K562 (cell line): ENCODE measurements around the gene KRI1. TPM values are rescaled to one million over a fixed set of nuclear protein-coding genes. Genes with fewer than 3 reads are reported as not detected.

Source experiments
- BDP1 ChIP-seq: IDR thresholded peaks from 3 replicates; pipeline ENCODE4 v1.6.1; 2011; ENCODE audit not compliant: insufficient read length, insufficient read depth
- CC2D1A ChIP-seq: fragments of 450-650 bp; IDR thresholded peaks from 2 replicates; pipeline ENCODE4 v1.6.1; 2017; ENCODE audit warnings: mild to moderate bottlenecking
- CCAR2 ChIP-seq: fragments of 200-400 bp; formaldehyde crosslinking; IDR thresholded peaks from 2 replicates; pipeline ENCODE4 v1.6.1; 2017; ENCODE audit warnings: mild to moderate bottlenecking, low read depth, low read length
- CHD2 ChIP-seq: IDR thresholded peaks from 2 replicates; pipeline ENCODE4 v1.6.1; 2011; ENCODE audit warnings: low read depth, low read length
- ELF4 ChIP-seq: fragments of 450-650 bp; formaldehyde crosslinking; IDR thresholded peaks from 2 replicates; pipeline ENCODE4 v1.4.0; 2022; ENCODE audit warnings: missing genetic modification characterization
- ESRRA ChIP-seq: fragments of 450-650 bp; IDR thresholded peaks from 2 replicates; pipeline ENCODE4 v1.6.1; 2014; ENCODE audit warnings: low read depth, mild to moderate bottlenecking, moderate library complexity, borderline replicate concordance
- ESRRB ChIP-seq: fragments of 250-450 bp; sonication (Bioruptor Pico); IDR thresholded peaks from 2 replicates; pipeline ENCODE4 v1.5.0; 2020; ENCODE audit warnings: mild to moderate bottlenecking, moderate library complexity, borderline replicate concordance
- GTF2F1 ChIP-seq: IDR thresholded peaks from 2 replicates; pipeline ENCODE4 v1.6.1; 2011; ENCODE audit warnings: low read depth, low read length, improper control_type of control experiment
- ILF3 ChIP-seq: fragments of 450-650 bp; IDR thresholded peaks from 2 replicates; pipeline ENCODE4 v1.6.1; 2018; ENCODE audit warnings: antibody characterized with exemption, mild to moderate bottlenecking, moderate library complexity, borderline replicate concordance
- MCM7 ChIP-seq, 2 experiments: fragments of 450-650 bp; IDR thresholded peaks; 2 replicates each; pipeline ENCODE4 v1.6.1; 2016 to 2018
- RNF2 ChIP-seq: sonication (generic); IDR thresholded peaks from 2 replicates; pipeline ENCODE4 v1.6.1; 2016
- TCF7 ChIP-seq: sonication (generic); IDR thresholded peaks from 2 replicates; pipeline ENCODE4 v1.6.1; 2016; ENCODE audit warnings: antibody characterized with exemption, borderline replicate concordance
- TEAD4 ChIP-seq, 2 experiments: sonication (generic) in 1 of 2; formaldehyde crosslinking in 1 of 2; IDR thresholded peaks; 2 replicates each; pipeline versions ENCODE4 v1.6.1 to v1.8.0; 2012 to 2022; ENCODE audit warnings: borderline replicate concordance in 1 of 2, inconsistent platforms in 1 of 2, low read length in 1 of 2, mild to moderate bottlenecking in 1 of 2, missing genetic modification reagents in 1 of 2
- THRAP3 ChIP-seq: fragments of 450-650 bp; IDR thresholded peaks from 2 replicates; pipeline ENCODE4 v1.6.1; 2016; ENCODE audit warnings: mild to moderate bottlenecking, inconsistent platforms, borderline replicate concordance
- XRCC4 ChIP-seq: IDR thresholded peaks from one replicate; pipeline ENCODE4 v1.6.1; 2011; ENCODE audit not compliant: insufficient read depth, insufficient read length; ENCODE audit errors: extremely low read depth
- ZFP1 ChIP-seq: fragments of 450-650 bp; formaldehyde crosslinking; IDR thresholded peaks from 2 replicates; pipeline ENCODE4 v1.4.0; 2020; ENCODE audit warnings: mild to moderate bottlenecking, mixed read lengths
- ZNF134 ChIP-seq: fragments of 250-450 bp; sonication (Bioruptor Pico); conservative IDR thresholded peaks from 2 replicates; pipeline ENCODE4 v1.4.0; 2020
- ZNF324 ChIP-seq: fragments of 250-450 bp; sonication (Bioruptor Pico); IDR thresholded peaks from 2 replicates; pipeline ENCODE4 v1.4.0; 2020; ENCODE audit warnings: mild to moderate bottlenecking
- polyA plus RNA-seq, 8 experiments: library from polyadenylated mRNA; depleted of rRNA in 4 of 8; stranded (reverse) in 5 of 8; unstranded in 3 of 8; fragments of >200 nt; fragmentation: Nextera tagmentation in 2 of 8; fragmentation: Illumina TruSeq in 1 of 8; extraction: Ambion mirVana in 2 of 8; extraction: Trizol in 1 of 8; gene quantifications; 2 replicates each; pipeline versions ENCODE4 v1.2.1 to v1.2.3, GENCODE V29; 2011 to 2014; ENCODE audit warnings: inconsistent platforms in 1 of 8, missing spikeins in 1 of 8
- total RNA-seq, 7 experiments: library from RNA; depleted of rRNA in 6 of 7; stranded (reverse); fragments of >200 nt in 6 of 7; fragmentation: Illumina TruSeq in 2 of 7; extraction: Trizol in 2 of 7; gene quantifications; 2 replicates each; pipeline versions ENCODE4 v1.2.1 to v1.2.3, GENCODE V29; 2011 to 2021; ENCODE audit warnings: low replicate concordance in 1 of 7
- TF ChIP-seq, protein P1 (sequence below): fragments of 250-450 bp; sonication (Bioruptor Pico); IDR thresholded peaks from 2 replicates; pipeline ENCODE4 v1.5.0; 2020; ENCODE audit warnings: mild to moderate bottlenecking
- TF ChIP-seq, protein P2 (sequence below): fragments of 250-450 bp; sonication (Bioruptor Pico); IDR thresholded peaks from 2 replicates; pipeline ENCODE4 v1.8.0; 2022; ENCODE audit warnings: inconsistent platforms
- TF ChIP-seq, protein P3 (sequence below): fragments of 250-450 bp; sonication (Bioruptor Pico); IDR thresholded peaks from 2 replicates; pipeline ENCODE4 v1.4.0; 2020

The KRI1 gene
- total and polyA plus RNA-seq, 9 of the 15 experiments (the other 6 are each of a cell fraction or from before 2014, with no cell fraction given), result 1.1 to 50.7 (median 24.7) TPM

DNA sequence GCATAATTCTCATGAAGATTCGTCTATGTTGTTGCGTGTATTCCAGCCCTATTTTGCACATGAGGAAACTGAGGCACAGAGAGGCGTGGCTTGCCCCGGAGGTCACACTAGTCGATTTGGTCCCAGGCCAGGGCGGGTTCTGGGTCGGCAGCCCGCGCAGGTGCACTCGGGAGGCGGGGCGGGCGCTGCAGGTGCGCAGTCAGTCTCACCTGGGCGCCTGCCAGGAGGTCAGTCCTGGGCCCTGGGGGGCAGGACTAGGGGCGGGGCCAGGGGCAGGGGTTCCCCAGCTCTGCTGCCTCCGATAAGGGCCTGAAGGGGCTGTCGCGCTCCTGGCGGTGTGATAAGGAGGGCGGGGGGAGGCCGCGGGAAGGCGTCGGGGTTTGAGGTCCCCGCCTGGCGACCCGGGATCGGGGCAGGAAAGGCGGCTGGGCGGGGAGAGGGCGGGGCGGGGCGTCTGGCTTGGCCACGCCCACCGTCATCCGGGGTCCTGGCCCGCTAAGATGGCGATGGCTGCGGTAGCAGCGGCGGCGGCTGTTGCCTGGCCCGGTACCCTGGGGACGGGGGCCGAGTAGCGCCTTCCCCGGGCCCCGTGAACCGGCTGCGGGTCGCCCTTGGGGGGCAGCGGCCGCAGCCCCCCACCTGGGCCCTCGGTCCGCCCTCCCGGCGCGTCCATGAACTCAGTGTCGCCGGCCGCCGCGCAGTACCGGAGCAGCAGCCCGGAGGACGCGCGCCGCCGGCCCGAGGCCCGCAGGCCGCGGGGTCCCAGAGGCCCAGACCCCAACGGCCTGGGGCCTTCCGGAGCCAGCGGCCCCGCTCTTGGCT is 22.2 kb downstream of the KRI1 start, which contains the start of gene ATG4D (continued):
- TF ChIP-seq, protein P1, sequence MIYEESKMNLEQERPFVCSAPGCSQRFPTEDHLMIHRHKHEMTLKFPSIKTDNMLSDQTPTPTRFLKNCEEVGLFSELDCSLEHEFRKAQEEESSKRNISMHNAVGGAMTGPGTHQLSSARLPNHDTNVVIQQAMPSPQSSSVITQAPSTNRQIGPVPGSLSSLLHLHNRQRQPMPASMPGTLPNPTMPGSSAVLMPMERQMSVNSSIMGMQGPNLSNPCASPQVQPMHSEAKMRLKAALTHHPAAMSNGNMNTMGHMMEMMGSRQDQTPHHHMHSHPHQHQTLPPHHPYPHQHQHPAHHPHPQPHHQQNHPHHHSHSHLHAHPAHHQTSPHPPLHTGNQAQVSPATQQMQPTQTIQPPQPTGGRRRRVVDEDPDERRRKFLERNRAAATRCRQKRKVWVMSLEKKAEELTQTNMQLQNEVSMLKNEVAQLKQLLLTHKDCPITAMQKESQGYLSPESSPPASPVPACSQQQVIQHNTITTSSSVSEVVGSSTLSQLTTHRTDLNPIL, result no peak
- no peak for TF ChIP-seq TCF7
- no peak for TF ChIP-seq ILF3
- TF ChIP-seq ESRRB (CRISPR knock-in tag), result no peak
- no peak for TF ChIP-seq ZNF134 (CRISPR knock-in tag)
- TF ChIP-seq, protein P2, sequence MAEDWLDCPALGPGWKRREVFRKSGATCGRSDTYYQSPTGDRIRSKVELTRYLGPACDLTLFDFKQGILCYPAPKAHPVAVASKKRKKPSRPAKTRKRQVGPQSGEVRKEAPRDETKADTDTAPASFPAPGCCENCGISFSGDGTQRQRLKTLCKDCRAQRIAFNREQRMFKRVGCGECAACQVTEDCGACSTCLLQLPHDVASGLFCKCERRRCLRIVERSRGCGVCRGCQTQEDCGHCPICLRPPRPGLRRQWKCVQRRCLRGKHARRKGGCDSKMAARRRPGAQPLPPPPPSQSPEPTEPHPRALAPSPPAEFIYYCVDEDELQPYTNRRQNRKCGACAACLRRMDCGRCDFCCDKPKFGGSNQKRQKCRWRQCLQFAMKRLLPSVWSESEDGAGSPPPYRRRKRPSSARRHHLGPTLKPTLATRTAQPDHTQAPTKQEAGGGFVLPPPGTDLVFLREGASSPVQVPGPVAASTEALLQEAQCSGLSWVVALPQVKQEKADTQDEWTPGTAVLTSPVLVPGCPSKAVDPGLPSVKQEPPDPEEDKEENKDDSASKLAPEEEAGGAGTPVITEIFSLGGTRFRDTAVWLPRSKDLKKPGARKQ (CRISPR knock-in tag), result no peak
- no peak for TF ChIP-seq ELF4 (CRISPR knock-in tag)
- no peak for TF ChIP-seq THRAP3
- no peak for TF ChIP-seq ZNF324 (CRISPR knock-in tag)
- TF ChIP-seq GTF2F1, result no peak
- no peak for TF ChIP-seq ESRRA
- no peak for TF ChIP-seq CCAR2
- TF ChIP-seq ZFP1, result no peak
- no peak for TF ChIP-seq MCM7 (IDR thresholded peaks at IDR 0.05)
- no peak for TF ChIP-seq XRCC4
- no peak for TF ChIP-seq CHD2
- TF ChIP-seq, protein P3, sequence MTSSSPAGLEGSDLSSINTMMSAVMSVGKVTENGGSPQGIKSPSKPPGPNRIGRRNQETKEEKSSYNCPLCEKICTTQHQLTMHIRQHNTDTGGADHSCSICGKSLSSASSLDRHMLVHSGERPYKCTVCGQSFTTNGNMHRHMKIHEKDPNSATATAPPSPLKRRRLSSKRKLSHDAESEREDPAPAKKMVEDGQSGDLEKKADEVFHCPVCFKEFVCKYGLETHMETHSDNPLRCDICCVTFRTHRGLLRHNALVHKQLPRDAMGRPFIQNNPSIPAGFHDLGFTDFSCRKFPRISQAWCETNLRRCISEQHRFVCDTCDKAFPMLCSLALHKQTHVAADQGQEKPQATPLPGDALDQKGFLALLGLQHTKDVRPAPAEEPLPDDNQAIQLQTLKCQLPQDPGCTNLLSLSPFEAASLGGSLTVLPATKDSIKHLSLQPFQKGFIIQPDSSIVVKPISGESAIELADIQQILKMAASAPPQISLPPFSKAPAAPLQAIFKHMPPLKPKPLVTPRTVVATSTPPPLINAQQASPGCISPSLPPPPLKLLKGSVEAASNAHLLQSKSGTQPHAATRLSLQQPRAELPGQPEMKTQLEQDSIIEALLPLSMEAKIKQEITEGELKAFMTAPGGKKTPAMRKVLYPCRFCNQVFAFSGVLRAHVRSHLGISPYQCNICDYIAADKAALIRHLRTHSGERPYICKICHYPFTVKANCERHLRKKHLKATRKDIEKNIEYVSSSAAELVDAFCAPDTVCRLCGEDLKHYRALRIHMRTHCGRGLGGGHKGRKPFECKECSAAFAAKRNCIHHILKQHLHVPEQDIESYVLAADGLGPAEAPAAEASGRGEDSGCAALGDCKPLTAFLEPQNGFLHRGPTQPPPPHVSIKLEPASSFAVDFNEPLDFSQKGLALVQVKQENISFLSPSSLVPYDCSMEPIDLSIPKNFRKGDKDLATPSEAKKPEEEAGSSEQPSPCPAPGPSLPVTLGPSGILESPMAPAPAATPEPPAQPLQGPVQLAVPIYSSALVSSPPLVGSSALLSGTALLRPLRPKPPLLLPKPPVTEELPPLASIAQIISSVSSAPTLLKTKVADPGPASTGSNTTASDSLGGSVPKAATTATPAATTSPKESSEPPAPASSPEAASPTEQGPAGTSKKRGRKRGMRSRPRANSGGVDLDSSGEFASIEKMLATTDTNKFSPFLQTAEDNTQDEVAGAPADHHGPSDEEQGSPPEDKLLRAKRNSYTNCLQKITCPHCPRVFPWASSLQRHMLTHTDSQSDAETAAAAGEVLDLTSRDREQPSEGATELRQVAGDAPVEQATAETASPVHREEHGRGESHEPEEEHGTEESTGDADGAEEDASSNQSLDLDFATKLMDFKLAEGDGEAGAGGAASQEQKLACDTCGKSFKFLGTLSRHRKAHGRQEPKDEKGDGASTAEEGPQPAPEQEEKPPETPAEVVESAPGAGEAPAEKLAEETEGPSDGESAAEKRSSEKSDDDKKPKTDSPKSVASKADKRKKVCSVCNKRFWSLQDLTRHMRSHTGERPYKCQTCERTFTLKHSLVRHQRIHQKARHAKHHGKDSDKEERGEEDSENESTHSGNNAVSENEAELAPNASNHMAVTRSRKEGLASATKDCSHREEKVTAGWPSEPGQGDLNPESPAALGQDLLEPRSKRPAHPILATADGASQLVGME (CRISPR knock-in tag), result 0 out of 2 replicates have a peak, but pooled peaks have one; percentile 17
- peak; percentile 76; the same call in 1 of the 2 replicates for TF ChIP-seq RNF2
- peak; percentile 58; the same call in 1 of the 2 replicates for TF ChIP-seq CC2D1A
- TF ChIP-seq BDP1, result no peak
- TF ChIP-seq TEAD4 (IDR thresholded peaks at IDR 0.05; ENCODE audit: low read length), result peak; percentile 90
- no peak for TF ChIP-seq TEAD4 (CRISPR knock-in tag; IDR thresholded peaks at IDR 0.05; ENCODE audit: borderline replicate concordance)
